Panc1 (cell line): ENCODE measurements around the gene FCN2. TPM values are rescaled to one million over a fixed set of nuclear protein-coding genes. Genes with fewer than 3 reads are reported as not detected.

ENCODE experiments used
- ATAC-seq: fragments of 200-7000 bp; cut with Tn5 transposase; 2 replicates; pipeline ENCODE4 v1.9.1; 2020; ENCODE audit warnings: mild to moderate bottlenecking, moderate library complexity
- BruUV-seq: library from RNA; stranded (reverse); fragments of 400-500 nt; replicated peaks from 2 replicates; lab custom pipeline; 2021; lab: Mats Ljungman, UMichigan
- CTCF ChIA-PET: fragments of 300-600 bp; sonication (Branson Sonifier 250); formaldehyde crosslinking; loops from one replicate; lab custom pipeline; 2022; ENCODE audit warnings: antibody characterized with exemption; lab: Charles Lee
- POLR2A ChIA-PET: fragments of 300-600 bp; sonication (Branson Sonifier 250); formaldehyde crosslinking; loops from one replicate; lab custom pipeline; 2022; ENCODE audit warnings: antibody characterized with exemption; lab: Charles Lee
- DNase-seq: peaks from one replicate; pipeline ENCODE4 v3.0.0-alpha.2; 2010; ENCODE audit warnings: low read depth, low spot score
- H3K27ac ChIP-seq: 2 replicates; pipeline ENCODE4 v1.5.1; 2011; ENCODE audit warnings: mild to moderate bottlenecking, low read length, inconsistent platforms
- H3K27me3 ChIP-seq: fragments of 200-500 bp; sonication (Bioruptor generic); 2 replicates; pipeline ENCODE4 v1.6.0; 2014; ENCODE audit warnings: low read length, inconsistent platforms; ENCODE audit not compliant: control insufficient read depth, insufficient read depth
- H3K36me3 ChIP-seq: fragments of 200-500 bp; sonication (Bioruptor generic); 2 replicates; pipeline ENCODE4 v1.5.1; 2014; ENCODE audit warnings: inconsistent platforms, mild to moderate bottlenecking, low read length, moderate library complexity; ENCODE audit not compliant: control insufficient read depth, insufficient read depth
- H3K4me1 ChIP-seq: 2 replicates; pipeline ENCODE4 v1.5.1; 2011; ENCODE audit warnings: inconsistent platforms, mild to moderate bottlenecking, low read length, moderate library complexity; ENCODE audit not compliant: control insufficient read depth, insufficient read depth
- H3K4me3 ChIP-seq, 2 experiments: 2 replicates each; pipeline ENCODE4 v1.5.1; 2011 to 2012; ENCODE audit warnings: low read depth in 2 of 2, low read length in 2 of 2, mild to moderate bottlenecking in 2 of 2, inconsistent platforms in 1 of 2, moderate library complexity in 1 of 2
- H3K9me3 ChIP-seq: fragments of 200-500 bp; sonication (Bioruptor generic); 2 replicates; pipeline ENCODE4 v1.5.1; 2014; ENCODE audit warnings: low read depth, mild to moderate bottlenecking, inconsistent platforms, low read length, moderate library complexity; ENCODE audit not compliant: control insufficient read depth, insufficient read depth
- POLR2AphosphoS5 ChIP-seq: IDR thresholded peaks from 2 replicates; pipeline ENCODE4 v1.6.1; 2012; ENCODE audit warnings: mild to moderate bottlenecking, low read depth, low read length, moderate library complexity
- SIN3A ChIP-seq: IDR thresholded peaks from 2 replicates; pipeline ENCODE4 v1.6.1; 2012; ENCODE audit warnings: low read depth, mild to moderate bottlenecking, low read length, moderate library complexity, borderline replicate concordance; ENCODE audit not compliant: insufficient read depth
- TCF7L2 ChIP-seq: IDR thresholded peaks from 2 replicates; pipeline ENCODE4 v1.6.1; 2011; ENCODE audit warnings: mild to moderate bottlenecking, low read depth, low read length, inconsistent platforms
- in situ Hi-C: cut with HindIII; loops from 2 replicates; pipeline ENCODE4 v1.10.0; 2016; ENCODE audit warnings: low sequenced_read_pairs, low pct_unique_long_range_greater_than_20kb
- intact Hi-C: fragments of 100-400 bp; cut with micrococcal nuclease; formaldehyde crosslinking; loops from one replicate; pipeline ENCODE4 v1.10.0; 2022; ENCODE audit not compliant: unreplicated experiment
- total RNA-seq: library from RNA; stranded (reverse); gene quantifications from one replicate; pipeline ENCODE4 v1.2.1, GENCODE V29; 2021; ENCODE audit not compliant: unreplicated experiment
- TF ChIP-seq, protein P1 (sequence below): fragments of 450-650 bp; IDR thresholded peaks from 2 replicates; pipeline ENCODE4 v1.5.1; 2017; ENCODE audit warnings: mild to moderate bottlenecking
- TF ChIP-seq, protein P2 (sequence below), 2 experiments: IDR thresholded peaks; 2 replicates each; pipeline ENCODE4 v1.6.1; 2011 to 2012; ENCODE audit warnings: low read depth in 2 of 2, control low read depth in 1 of 2, low read length in 1 of 2, mild to moderate bottlenecking in 1 of 2, moderate library complexity in 1 of 2; ENCODE audit not compliant: insufficient read depth in 1 of 2

Gene FCN2
- total RNA-seq, 1 experiment from 2014 or later = not detected

DNA sequence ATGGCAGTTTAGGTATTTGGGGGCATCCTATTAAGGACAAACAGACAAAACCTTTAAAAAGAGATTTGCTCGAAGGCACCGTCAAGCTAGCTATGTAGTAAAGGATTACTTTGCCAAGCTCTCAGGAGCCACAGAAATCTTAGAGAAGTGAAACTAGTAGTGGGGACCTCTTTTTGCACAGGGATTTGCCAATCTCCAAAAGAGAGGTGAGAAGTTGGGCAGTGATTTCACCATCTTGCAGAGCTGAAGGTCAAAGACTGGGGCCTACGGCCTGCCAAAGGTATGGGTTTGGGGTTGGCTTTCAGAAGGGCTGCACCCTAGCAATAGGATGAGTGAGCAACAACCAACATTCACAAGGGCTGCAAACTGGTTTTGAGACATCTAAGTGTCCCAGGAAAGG is 38.7 kb downstream of the FCN2 start:
- no TSS peak for BruUV-seq
- Histone ChIP-seq H3K27me3 (no peaks in the 10 kb centered on the region; the same call in 1 of the 2 replicates), H3K4me3 (no peak overlapping the region), H3K27ac (no peak overlapping the region), H3K36me3 (no peaks in the 10 kb centered on the region), H3K4me1 (no peaks in the 10 kb centered on the region), H3K9me3 (no peaks in the 10 kb centered on the region; the same call in 1 of the 2 replicates)
- in situ Hi-C loops = no loop called here
- intact Hi-C loops = no loop called here
- DNase-seq = no peak
- CTCF ChIA-PET = no interaction called here
- ATAC-seq = no peak
- TF ChIP-seq, protein P1, sequence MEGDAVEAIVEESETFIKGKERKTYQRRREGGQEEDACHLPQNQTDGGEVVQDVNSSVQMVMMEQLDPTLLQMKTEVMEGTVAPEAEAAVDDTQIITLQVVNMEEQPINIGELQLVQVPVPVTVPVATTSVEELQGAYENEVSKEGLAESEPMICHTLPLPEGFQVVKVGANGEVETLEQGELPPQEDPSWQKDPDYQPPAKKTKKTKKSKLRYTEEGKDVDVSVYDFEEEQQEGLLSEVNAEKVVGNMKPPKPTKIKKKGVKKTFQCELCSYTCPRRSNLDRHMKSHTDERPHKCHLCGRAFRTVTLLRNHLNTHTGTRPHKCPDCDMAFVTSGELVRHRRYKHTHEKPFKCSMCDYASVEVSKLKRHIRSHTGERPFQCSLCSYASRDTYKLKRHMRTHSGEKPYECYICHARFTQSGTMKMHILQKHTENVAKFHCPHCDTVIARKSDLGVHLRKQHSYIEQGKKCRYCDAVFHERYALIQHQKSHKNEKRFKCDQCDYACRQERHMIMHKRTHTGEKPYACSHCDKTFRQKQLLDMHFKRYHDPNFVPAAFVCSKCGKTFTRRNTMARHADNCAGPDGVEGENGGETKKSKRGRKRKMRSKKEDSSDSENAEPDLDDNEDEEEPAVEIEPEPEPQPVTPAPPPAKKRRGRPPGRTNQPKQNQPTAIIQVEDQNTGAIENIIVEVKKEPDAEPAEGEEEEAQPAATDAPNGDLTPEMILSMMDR = no peak
- TF ChIP-seq SIN3A = no peak
- no peak for TF ChIP-seq POLR2AphosphoS5
- TF ChIP-seq TCF7L2 = no peak
- POLR2A ChIA-PET = no interaction called here

DNA sequence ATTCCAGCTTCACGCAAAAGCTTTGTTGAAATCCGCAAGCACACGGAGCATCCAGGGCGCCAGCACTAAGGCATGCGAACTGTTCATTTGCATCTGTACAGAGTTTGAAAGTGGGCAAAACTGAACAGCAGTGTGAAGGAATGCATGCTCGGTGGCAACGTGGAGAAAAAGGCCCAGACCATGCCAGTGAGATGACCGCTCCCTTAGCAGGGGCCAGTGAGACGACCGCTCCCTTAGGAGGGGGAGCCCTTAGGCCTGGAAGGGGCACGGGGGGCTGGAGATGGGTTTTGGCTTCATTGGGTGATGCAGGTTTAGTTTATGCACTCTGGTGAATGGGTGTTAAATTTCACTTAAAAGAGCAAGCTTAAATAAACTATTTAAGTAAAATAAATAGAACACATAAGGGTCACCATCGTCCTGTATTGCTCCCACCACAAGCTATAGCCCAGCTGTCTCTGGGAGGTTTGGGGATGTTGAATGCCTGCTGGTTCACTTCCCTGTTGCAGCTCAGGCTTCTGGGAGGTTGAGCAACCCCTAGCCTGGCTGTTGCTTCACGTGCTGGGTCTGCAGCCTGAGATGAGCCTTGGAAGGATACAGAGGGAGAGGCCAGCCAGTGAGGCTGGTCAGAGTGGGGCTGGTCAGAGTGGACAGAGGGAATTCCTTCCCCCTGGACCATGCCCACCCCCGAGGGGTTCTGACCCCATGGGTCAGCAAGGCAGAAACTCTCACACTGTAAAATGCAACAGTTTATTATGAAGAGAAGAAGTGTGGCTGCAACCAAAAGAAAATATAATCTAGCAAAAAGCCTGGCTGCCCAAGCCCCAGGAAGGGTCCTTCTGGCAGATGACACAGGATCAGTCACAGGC is 41.7 kb downstream of the FCN2 start:
- no TSS peak for BruUV-seq
- H3K27ac ChIP-seq = no peak overlapping the region
- in situ Hi-C loops = no loop called here
- no peaks in the 10 kb centered on the region; the same call in 1 of the 2 replicates for H3K27me3 ChIP-seq
- H3K36me3 ChIP-seq = no peaks in the 10 kb centered on the region
- H3K9me3 ChIP-seq = no peaks in the 10 kb centered on the region; the same call in 1 of the 2 replicates
- ChIA-PET POLR2A (no interaction called here), CTCF (no interaction called here)
- DNase-seq (no peak), ATAC-seq (no peak)
- H3K4me3 ChIP-seq = no peak overlapping the region
- intact Hi-C loops = no loop called here
- no peak for TF ChIP-seq TCF7L2
- no peaks in the 10 kb centered on the region for H3K4me1 ChIP-seq

DNA sequence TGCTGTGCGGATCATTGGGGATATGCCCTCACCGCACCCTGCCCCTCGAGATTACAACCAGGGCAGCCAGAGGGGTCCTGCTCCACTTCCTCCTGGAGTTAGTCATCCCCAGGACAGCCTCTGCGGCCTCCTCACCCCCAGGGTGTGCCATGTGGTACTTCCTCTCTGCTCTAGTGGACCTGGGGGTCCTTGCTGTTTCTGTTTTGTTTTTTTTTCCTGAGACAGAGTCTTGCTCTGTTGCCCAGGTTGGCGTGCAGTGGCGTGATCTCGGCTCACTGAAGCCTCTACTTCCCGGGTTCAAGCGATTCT is 42.3 kb downstream of the FCN2 start:
- intact Hi-C loops (no loop called here), in situ Hi-C loops (no loop called here)
- Histone ChIP-seq H3K27me3 (no peaks in the 10 kb centered on the region; the same call in 1 of the 2 replicates), H3K27ac (no peak overlapping the region), H3K4me1 (no peaks in the 10 kb centered on the region), H3K4me3 (no peak overlapping the region), H3K9me3 (no peaks in the 10 kb centered on the region; the same call in 1 of the 2 replicates), H3K36me3 (no peaks in the 10 kb centered on the region)
- CTCF ChIA-PET = no interaction called here
- ATAC-seq (no peak), DNase-seq (no peak)
- BruUV-seq = no TSS peak
- POLR2A ChIA-PET = no interaction called here
- TF ChIP-seq POLR2AphosphoS5 (no peak), SIN3A (no peak), TCF7L2 (no peak)
- TF ChIP-seq, protein P2, sequence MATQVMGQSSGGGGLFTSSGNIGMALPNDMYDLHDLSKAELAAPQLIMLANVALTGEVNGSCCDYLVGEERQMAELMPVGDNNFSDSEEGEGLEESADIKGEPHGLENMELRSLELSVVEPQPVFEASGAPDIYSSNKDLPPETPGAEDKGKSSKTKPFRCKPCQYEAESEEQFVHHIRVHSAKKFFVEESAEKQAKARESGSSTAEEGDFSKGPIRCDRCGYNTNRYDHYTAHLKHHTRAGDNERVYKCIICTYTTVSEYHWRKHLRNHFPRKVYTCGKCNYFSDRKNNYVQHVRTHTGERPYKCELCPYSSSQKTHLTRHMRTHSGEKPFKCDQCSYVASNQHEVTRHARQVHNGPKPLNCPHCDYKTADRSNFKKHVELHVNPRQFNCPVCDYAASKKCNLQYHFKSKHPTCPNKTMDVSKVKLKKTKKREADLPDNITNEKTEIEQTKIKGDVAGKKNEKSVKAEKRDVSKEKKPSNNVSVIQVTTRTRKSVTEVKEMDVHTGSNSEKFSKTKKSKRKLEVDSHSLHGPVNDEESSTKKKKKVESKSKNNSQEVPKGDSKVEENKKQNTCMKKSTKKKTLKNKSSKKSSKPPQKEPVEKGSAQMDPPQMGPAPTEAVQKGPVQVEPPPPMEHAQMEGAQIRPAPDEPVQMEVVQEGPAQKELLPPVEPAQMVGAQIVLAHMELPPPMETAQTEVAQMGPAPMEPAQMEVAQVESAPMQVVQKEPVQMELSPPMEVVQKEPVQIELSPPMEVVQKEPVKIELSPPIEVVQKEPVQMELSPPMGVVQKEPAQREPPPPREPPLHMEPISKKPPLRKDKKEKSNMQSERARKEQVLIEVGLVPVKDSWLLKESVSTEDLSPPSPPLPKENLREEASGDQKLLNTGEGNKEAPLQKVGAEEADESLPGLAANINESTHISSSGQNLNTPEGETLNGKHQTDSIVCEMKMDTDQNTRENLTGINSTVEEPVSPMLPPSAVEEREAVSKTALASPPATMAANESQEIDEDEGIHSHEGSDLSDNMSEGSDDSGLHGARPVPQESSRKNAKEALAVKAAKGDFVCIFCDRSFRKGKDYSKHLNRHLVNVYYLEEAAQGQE (IDR thresholded peaks at IDR 0.05; ENCODE audit: insufficient read depth in 1 of 2, low read depth in 2 of 2, low read length in 1 of 2) = no peak
- TF ChIP-seq, protein P1 = no peak
